RWPE1 (cell line): ENCODE results near the gene HIVEP1.
"Not testable (repeated sequence)": the region's sequence is repeated elsewhere in the genome, so short reads cannot be mapped to it uniquely, and the experiment has no call there.

Source experiments
- CTCF ChIA-PET: fragments of 350-600 bp; sonication (Branson Sonifier 250); formaldehyde crosslinking; extraction: SDS; loops from one replicate; lab custom pipeline; 2021; lab: Yijun Ruan, JAX
- POLR2A ChIA-PET: fragments of 400-600 bp; formaldehyde crosslinking; extraction: SDS; loops from one replicate; lab custom pipeline; 2020; ENCODE audit warnings: antibody characterized with exemption; ENCODE audit not compliant: low non-redundant PET; lab: Yijun Ruan, JAX
- DNase-seq: peaks from one replicate; pipeline ENCODE4 v3.0.0; 2012; ENCODE audit warnings: low spot score
- H3K27ac ChIP-seq: fragments of 450-650 bp; 2 replicates; pipeline ENCODE4 v1.5.1; 2017
- CTCF ChIP-seq: fragments of 450-650 bp; conservative IDR thresholded peaks from 2 replicates; pipeline ENCODE4 v1.5.1; 2017; ENCODE audit warnings: low read depth, mild to moderate bottlenecking

The HIVEP1 gene

DNA sequence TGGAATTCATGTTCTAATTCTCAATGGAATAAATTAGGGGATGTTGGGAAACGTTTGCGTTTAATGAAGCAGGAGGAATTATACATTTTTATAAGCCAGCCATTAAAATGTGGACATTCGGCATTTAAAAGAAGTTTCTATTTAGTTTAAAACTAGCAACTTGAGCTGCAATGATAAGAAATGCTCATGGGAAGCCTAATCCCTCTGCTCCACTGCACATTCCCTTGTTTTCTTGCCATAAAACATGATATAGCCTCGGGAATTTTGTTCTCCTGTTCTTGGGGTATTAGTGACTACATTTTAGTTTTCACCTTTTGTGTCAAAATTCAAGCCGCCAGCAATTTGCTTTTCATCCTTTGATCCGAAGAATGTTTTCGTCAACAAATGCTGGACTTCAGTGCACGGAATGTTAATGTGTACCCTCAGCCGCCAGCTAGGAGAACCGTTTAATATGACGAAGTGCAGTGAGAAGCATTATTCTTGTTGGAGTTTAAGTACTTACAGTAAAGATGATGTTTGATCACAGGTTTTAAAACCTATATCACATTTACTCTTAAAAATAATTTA lies 137.9 kb downstream of the HIVEP1 start:
- ChIA-PET POLR2A (no interaction called here), CTCF (interaction anchor here (0.7 kb wide), 1 partner anchor 17 kb away, joined by 6 read pairs; no protein-coding TSS in a partner anchor)
- TF ChIP-seq CTCF, result no peak
- no peak overlapping the region for H3K27ac ChIP-seq
- no peak for DNase-seq

- peak; percentile 43 for TF ChIP-seq CTCF
- ChIA-PET POLR2A (no interaction called here), CTCF (no interaction called here)
- no peak overlapping the region for H3K27ac ChIP-seq
- peak; percentile 47 for DNase-seq
These were observed 138.8 kb downstream of the HIVEP1 start for GRCh38 chr6:12150812-12151432.

DNA sequence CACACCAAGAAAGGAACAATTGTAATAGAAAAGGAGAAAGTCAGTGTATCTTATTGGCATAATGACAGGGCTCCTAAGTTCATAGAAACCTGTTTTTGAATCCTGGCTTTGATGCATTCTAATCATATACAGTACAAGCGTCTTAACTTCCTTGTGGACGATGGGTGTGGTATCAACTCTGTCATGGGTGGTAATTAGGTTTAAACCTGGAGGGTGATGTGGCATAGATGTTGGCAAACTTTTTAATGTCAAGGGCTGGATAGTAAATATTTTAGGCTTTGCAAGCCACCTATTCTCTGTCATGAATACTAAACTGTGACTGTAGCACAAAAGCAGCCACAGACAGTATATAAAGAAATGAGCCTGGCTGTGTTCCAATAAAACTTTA lies 139.3 kb downstream of the HIVEP1 start:
- H3K27ac ChIP-seq, result no peak overlapping the region
- POLR2A ChIA-PET, result no interaction called here
- DNase-seq, result no peak
- CTCF ChIA-PET, result interaction anchor here (0.6 kb wide), 2 partner anchors 132 to 170 kb away, joined by 3 read pairs; no protein-coding TSS in a partner anchor
- no peak for TF ChIP-seq CTCF

DNA sequence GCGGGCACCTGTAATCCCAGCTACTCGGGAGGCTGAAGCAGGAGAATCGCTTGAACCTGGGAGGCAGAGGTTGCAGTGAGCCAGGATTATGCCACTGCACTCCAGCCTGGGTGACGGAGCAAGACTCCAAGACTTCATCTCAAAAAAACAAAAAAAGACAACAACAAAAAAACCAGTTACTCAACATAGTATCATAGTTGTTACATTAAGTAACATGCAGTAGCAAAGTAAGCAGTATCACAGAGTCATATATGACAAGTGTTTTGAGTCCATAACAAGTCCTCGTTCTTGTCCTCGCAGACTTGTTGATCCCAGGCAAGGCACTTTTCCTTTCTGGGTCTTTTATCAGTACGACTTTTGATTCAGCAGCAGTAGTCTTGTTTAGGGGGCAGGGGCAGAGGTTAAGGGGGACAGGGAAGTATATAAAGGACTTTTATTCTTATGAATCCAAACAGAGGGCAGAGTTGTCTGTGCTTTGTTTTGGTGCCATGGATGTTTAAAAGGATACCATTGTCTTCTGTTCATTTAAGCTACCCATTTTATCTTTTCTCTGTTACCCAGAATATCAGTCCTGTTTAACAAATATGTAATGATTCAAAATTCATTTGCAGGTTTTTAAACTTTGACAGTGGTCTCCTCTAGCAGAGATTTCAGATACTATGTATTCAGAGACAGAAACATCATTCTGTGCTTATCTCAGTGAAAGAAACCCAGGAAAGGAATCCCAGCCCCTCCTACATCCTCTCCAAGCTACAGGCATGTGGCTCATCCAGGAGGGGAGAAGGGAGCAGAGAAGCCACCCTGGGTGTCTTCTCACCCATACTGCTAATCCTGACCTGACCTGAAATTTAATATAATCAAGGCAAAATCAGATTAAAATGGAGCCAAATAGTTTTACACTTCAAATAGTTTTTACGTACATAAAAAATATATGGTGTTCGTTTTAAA lies 140.2 kb downstream of the HIVEP1 start:
- no peak for TF ChIP-seq CTCF

GRCh38 chr6:12155769-12156168 lies 143.7 kb downstream of the HIVEP1 start:
- POLR2A ChIA-PET, CTCF ChIA-PET, DNase-seq, H3K27ac ChIP-seq: not testable (repeated sequence)

More for the DNA sequence above, 140.2 kb downstream of the HIVEP1 start:
- POLR2A ChIA-PET, result no interaction called here
- DNase-seq, result no peak
- CTCF ChIA-PET, result interaction anchor here (0.6 to 1.2 kb wide), 3 partner anchors 82 to 169 kb away, joined by 3 to 4 read pairs (median 3); no protein-coding TSS in a partner anchor
- H3K27ac ChIP-seq, result no peak overlapping the region

DNA sequence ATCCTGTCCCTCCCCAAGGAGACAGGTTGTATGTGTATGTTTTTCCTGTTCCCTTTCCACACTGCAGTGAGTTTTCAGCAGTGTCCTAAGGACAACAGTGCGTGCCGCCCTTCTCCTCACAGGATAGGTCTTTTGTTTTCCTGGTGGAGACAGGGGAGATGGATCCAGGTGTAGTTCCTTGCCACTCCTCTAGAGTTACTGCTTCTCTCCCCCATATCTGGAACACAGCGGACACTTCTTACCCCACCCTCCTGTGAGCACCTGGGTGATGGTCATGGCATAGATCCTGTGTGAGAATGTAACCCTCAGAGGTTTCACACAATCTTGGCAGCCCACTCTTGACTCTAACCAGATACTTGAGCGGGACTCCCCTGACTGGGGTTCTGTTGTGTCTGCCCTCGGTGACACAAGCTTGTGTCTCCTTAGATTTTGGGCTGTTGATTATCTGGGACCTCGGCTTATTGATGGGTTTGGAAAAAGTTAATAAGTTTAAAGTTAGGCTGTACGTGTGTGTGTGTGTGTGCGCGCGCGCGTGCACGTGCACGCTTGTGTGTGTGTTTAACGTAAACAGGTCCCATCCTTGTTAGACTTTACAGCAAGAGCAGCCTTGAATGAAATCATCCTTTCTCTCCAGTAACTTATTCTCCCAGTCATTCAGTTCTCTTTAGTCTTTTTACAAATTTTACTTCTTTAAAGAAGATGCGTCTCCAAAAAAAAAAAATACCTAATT lies 146.7 kb downstream of the HIVEP1 start:
- ChIA-PET POLR2A (no interaction called here), CTCF (interaction anchor here (0.5 to 0.6 kb wide), 2 partner anchors 201 to 295 kb away, joined by 3 to 5 read pairs; no protein-coding TSS in a partner anchor)
- no peak for DNase-seq
- no peak overlapping the region for H3K27ac ChIP-seq
- no peak for TF ChIP-seq CTCF
